ENCODE results near the gene GLRX5.
"Not testable (repeated sequence)": the region's sequence is repeated elsewhere in the genome, so short reads cannot be mapped to it uniquely, and the experiment has no call there.

Gene GLRX5

DNA sequence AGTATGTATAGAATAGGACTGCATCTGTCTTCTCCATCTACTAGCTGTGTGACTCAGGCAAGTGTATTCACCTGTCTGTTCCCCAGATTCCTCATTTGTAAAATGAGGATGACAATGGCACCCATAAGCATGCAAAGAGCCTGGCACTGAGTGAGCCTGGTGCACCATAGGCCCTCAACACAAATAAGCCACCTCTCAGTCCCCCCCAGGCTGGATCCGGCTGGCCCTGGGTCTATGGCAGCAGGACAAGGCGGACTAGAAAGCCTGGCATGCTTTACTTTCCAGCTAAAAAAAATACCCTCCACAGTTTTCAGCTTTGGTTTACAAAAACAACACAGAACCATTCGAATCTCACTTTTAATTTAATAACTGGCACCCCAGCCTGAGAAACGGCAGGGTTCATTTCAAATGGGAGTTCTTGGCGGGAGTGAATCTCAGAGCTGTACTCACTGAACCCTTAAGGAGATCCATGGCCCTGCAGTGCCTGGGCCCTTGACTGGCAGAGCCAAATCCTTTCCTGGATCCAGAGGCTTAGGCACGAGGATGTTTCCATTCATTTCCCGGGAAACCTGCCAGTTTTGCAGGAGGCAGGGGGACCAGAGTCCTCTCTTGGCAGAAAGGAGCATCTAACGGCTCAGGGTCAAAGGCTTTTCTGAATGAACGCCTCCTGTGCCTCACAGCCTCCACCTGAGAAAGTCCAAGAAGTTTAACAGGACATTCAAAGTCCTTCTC lies 36.1 kb upstream of the GLRX5 start:
- DNase-seq (ENCODE audit: low read depth in 2 of 2) = no peak

DNA sequence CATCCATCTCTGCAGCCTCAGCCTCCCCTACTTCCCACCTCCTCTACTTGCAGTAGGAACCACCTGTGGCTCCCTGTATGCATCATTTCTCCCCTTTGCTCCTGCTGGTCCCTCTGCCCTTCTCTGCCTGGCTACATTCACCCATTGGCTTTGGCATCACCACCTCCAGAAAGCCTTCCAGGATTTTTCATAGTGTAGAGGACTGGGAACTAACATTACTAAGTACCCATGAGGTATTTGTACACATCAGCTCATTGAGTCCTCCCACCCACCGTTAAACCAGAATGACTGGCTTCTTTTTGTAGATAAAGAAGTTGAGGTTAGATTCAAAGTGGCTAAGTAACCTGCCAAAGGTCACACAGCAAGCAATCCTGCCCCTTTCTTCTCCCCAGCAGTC lies 35.5 kb upstream of the GLRX5 start:
- no peak for DNase-seq (ENCODE audit: low read depth in 2 of 2)

GRCh38 chr14:95500201-95500681 lies 34.6 kb upstream of the GLRX5 start:
- DNase-seq (ENCODE audit: low read depth in 2 of 2) = no peak

GRCh38 chr14:95500772-95501401 lies 34.0 kb upstream of the GLRX5 start:
- no peak for DNase-seq (ENCODE audit: low read depth in 2 of 2)

DNA sequence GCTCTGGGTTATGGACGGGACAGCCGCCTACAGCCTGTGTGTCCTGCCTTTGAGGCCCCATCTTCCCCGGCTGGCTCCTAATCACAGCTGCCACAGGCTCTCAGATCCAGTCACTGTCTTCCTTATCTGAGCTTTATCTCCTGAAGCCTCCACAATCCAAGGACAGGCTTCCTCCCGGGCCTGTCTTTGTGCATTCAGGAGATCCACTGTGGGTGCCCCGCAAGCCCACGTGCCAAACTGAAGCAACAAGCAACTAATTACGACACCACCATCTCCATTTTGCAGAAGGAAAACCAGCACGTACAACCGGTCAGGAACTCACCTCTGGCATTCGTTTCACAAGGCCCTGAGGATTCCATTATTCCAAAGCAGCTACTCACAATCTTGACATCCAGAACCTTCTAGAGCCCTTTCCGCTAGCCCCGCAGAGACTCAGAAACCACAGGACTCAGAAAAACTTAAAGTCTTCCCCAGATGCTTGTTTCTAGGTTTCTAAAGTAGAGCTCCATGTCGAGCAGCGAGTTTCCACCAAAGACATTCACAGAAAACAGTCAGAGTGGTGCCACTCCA lies 32.4 kb upstream of the GLRX5 start:
- DNase-seq (ENCODE audit: low read depth in 2 of 2) = no peak

- no peak for DNase-seq (ENCODE audit: low read depth in 2 of 2)
Measured at GRCh38 chr14:95503365-95504134, 31.3 kb upstream of the GLRX5 start.

GRCh38 chr14:95504135-95505029 lies 30.5 kb upstream of the GLRX5 start:
- DNase-seq (ENCODE audit: low read depth in 2 of 2) = no peak

DNA sequence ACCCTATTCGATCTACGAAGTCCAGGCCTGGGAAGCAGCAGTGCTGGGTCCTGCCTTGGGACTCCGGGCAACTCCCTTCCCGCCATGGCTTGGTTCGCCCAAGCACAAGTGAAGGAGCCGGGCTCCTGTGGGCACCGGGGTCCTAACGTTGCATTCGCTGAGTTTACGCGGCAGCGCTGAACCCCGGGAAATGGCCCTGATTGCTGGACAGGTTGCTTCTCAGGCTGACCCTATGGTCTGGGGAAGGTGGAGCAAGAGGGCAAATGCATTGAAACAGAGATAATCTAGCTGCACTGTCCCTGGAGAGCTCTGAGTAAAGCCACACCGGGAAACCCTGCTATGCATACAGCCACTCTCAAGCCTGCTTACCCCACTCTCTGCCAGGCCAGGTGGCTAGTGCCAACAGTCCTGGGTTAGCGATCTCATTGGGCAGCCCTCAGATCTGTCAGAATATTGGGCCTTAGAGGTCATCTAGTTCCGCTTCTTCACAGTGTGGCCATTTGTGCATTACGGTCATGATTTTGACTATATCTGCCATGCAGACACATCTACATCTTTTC lies 29.7 kb upstream of the GLRX5 start:
- no peak for DNase-seq (ENCODE audit: low read depth in 2 of 2)

DNA sequence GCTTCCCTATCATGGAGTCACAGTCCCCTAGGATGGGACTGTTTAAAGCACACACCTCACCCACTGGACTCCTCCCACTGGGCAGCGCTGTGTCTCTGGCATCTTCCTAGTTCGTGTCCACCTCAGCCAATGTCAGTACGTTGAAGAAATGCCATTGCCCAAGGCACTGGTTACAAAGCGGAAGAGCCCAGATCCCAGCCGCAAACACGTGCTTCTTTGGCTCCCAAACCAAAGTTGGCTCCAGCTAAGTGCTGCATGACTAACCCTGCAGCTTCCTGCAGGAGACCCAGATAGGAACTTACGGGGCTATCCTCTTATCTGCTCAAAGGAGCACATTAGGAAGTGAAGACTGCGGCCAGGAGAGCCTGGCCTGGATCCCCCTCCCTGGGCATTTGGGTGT lies 27.7 kb upstream of the GLRX5 start:
- DNase-seq (ENCODE audit: low read depth in 2 of 2) = no peak

DNA sequence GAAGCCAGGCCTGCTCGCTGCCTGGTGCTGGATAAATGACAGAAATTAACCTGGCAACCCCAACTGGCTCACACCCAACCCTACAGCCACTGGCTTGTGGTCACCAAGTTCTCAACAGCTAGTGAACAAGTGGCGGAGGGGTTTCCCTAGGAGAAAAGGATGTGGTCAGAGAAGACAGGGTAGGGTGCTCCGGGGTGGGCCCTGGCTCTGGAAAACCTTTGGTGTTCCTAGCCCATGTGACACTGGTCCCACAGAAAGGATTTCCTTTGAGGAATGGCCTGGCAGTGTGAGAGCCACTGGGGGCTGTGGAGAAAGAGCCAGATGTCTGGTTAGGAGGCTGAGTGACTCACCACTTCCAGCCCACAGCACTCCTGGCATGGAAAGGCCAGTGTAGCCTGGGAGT lies 27.1 kb upstream of the GLRX5 start:
- DNase-seq (ENCODE audit: low read depth in 2 of 2) = no peak

GRCh38 chr14:95508377-95508776 lies 26.5 kb upstream of the GLRX5 start:
- DNase-seq (ENCODE audit: low read depth in 2 of 2) = no peak

- no peak for DNase-seq (ENCODE audit: low read depth in 2 of 2)
Measured at GRCh38 chr14:95509495-95509894, 25.4 kb upstream of the GLRX5 start.

DNA sequence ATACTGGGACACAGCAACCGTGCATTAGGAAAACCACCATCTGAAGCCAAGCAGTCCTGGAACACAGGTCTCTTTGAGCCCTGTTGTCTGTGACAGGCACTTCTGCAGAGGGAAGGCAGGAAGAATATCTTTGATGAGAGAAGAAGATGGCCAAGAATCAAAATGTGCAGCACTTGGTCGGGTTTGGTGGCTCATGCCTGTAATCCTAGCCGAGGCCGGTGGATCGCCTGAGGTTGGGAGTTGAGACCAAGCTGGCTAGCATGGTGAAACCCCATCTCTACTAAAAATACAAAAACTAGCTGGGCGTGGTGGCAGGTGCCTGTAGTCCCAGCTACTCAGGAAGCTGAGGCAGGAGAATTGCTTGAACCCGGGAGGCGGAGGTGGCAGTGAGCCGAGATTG lies 24.5 kb upstream of the GLRX5 start:
- DNase-seq (ENCODE audit: low read depth in 2 of 2) = not testable (repeated sequence)

- no peak for DNase-seq (ENCODE audit: low read depth in 2 of 2)
Measured at GRCh38 chr14:95510804-95511203, 24.0 kb upstream of the GLRX5 start.

DNA sequence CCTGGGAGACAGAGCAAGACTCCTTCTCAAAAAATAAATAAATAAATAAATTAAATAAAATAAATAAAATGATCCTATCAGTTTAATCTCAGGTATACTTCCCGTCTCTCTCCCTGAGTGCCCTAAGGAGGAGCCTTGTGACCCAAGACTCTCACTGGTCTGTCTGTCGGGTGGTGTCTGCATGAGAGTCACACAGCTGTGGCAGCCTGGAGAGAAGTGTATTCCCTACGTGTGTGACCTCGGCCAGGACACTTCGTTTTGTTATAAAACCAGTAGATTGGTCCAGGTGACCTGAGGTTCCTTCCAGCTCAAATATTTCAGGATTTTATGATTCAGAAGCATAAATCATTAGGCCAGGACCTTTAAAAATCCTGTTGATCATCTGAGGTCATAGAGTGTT lies 23.2 kb upstream of the GLRX5 start:
- DNase-seq (ENCODE audit: low read depth in 2 of 2) = no peak

DNA sequence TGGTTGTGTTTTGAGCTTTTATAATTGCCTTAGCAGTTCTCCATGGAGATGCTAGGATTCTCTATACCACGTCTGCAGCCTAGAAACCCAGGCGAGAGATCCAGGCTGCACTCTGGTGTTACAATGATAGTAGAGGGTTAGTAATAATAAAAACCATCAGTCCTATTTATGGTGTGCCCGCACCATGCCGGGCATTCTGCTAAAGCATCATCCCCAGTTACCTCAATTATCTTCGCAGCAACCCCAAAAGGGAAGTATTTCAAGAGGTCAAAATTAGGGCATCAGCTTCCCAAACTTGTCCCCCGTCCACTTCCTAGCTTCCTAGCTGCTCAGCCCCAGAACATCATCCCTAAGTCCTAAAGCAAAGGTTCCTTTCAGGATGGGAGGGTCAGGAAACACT lies 21.6 kb upstream of the GLRX5 start:
- no peak for DNase-seq (ENCODE audit: low read depth in 2 of 2)

DNA sequence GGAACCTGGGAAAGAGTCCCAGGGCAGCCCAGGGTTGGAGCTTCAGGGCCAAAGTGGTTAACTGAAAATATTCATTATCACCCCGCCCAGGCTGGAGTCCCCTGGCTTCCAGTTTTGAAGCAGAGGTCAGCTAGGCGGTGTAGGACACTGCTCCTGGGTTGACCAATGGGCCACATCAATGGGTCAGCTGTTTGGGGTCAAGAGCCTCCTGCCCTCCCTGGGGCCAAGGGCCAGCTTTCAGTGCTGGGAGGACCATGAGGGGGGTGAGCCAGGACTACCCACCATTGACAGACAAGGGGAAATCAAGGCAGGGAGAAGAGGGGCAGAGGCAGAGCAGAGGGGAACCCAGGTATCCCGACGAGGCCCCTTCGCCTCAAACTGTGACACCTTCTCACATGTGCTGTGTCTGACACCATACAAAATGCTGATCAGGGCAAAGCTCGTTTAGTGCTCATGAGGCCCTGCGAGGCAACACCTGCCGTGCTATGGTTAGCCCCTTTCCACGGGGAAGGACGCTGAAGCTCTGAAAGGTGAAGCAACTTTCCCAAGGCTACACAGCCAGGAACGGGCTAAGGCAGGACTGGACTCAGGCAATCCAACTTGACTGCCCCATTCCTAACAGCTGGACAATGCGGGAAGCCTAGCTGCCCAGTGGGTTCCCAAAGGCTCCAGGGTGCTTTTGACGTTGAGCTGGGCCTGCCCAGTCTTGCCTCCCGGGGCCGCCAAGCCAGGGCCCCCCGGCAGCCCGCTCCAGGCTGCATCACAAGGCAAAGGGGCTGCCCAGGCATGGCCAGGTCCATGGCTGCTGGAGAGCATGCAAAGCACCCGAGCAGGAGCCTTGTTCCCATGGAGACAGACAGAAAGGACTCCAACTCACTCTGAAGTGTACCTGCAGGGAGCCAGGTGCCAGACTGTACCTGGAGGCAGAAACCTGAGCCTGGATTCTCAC lies 20.4 kb upstream of the GLRX5 start:
- DNase-seq (ENCODE audit: low read depth in 2 of 2) = no peak

GRCh38 chr14:95515080-95515489 lies 19.8 kb upstream of the GLRX5 start:
- DNase-seq (ENCODE audit: low read depth in 2 of 2) = no peak

GRCh38 chr14:95515596-95516552 lies 19.0 kb upstream of the GLRX5 start:
- DNase-seq (ENCODE audit: low read depth in 2 of 2) = peak; percentile 69 to 82

Measured in stimulated activated CD4-positive, alpha-beta T cell treated with anti-CD3 and anti-CD28 coated beads, Interleukin-15, amount 100 ng/mL, for 48 hours (primary cell).